ENCODE measurements around the gene TMEM126B.
A peak's percentile ranks its signal among the peaks of the same experiment; 100 is the strongest.
"Not testable (repeated sequence)": the region's sequence is repeated elsewhere in the genome, so short reads cannot be mapped to it uniquely, and the experiment has no call there.

TMEM126B gene

GRCh38 chr11:85627998-85628770 is at the start of gene TMEM126B:
Gene TMEM126B, plus strand, starts transcription at chr11:85628593. Its CDS starts 15 bp downstream, at chr11:85628608.
- DNase-seq, result peak; percentile 97 to 98

DNA sequence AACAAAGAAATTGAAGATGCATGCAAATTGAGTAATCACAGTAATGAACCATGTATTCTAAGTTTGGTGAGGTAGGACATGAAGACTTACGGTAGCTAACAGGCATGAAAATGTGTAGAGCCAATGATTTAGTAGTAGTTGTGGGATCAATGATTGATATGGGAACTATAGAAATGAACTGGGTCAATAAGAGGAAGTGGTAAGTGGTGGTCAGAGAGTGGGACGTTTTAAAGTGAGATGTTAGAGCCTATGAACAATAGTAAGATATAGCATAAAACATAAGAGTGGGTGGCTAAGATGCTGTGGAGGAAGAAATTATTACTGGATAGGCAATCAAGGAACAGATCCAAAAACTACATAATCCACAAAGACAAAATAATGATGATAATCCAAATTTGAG is 46.3 kb upstream of the TMEM126B start:
- no peak for DNase-seq

DNA sequence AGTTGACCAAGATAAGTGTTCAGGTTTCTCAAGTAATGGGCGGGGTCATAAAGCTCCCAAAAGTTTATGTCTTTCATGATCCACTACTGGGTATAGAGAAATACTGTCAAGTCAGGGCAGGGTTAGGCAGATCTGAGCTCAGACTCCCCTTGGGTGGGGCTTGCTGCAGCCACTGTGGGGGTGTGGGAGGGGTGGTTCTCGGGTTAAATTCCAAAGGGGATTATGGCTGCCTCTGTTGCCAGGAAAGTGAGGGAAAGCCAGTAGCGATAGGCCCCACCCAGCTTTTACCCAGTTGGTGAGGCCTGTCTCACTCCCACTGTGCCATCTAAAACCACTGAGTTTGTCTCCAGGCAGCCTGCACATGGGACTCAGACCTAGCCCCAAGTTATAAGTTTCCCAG is 39.0 kb upstream of the TMEM126B start:
- DNase-seq, result no peak

GRCh38 chr11:85590848-85591483 is 37.4 kb upstream of the TMEM126B start:
- no peak for DNase-seq

DNA sequence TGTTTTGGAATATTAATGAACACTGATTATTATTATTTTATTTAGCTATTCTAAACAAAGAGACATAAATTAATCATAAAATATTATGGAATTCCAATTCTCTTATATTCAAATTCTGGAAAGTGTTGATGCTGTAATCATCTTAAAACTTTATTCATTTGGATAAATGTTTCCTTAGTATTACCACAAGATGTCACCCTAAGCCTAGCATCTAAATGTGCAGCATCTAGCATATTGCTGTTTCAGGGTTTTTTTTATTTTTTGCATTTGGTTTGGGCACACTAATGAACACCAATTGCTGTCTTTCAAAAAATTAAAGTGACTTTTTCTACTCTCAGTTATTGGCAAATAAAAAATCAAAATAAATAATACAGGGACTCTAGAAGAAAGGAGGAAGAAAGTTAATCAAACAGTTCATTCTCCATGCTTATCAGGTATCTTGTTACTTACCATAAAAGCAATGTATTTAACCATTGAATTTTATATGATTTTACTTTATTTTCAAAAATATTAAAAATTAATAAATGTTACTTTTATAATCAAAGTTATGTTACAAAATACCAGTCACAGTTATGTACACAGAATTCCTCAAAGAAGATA is 33.0 kb upstream of the TMEM126B start:
- DNase-seq, result no peak

DNA sequence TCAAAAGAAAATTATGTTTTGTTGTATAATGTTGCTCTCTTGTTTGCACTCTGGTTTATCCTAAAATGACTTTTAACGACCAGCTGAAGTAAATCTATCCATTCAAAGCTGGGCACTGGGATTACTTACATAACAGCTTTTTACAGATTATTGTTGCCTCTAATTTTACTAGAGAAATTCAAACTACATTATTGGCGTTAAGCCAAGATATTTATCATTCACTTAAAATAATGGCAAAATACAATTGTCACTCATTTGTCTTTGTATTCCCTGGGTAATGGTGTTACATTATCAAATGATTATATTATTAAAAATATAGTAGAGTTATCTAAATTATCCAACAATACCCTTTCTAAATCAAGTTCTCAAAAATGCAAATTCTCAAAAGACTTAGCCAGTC is 31.5 kb upstream of the TMEM126B start:
- no peak for DNase-seq

GRCh38 chr11:85599083-85599482 is 29.3 kb upstream of the TMEM126B start:
- no peak for DNase-seq

DNA sequence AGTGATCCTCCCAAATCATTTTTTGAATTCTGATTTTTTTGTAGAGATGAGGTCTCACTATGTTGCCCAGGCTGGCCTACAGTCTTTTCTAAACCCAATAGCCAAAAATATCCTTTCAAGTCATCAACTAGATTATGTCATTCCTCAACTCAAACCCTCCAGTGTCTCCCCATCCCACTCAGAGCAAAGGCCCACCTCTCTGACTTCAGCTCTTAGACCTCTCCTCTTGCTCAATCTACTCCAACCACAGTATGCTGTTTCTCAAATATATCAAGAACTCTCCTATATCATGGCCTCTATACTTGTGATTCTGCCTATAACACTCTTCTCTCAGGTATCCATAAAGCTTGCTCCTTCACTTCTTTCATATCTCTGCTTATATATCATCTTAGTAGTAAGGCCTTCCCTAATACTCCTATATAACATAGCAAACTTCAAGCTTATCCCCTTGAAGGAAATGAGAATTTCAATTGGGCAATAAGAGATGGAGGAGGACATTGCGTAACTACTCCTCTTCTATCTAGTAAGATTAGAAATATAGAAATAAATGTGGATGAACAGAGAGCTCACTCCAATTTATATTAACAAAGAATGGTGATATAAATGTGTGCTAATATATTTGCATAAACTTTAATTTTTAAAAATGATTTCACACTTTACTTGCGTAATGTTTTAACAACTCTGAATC is 25.7 kb upstream of the TMEM126B start:
- no peak for DNase-seq

DNA sequence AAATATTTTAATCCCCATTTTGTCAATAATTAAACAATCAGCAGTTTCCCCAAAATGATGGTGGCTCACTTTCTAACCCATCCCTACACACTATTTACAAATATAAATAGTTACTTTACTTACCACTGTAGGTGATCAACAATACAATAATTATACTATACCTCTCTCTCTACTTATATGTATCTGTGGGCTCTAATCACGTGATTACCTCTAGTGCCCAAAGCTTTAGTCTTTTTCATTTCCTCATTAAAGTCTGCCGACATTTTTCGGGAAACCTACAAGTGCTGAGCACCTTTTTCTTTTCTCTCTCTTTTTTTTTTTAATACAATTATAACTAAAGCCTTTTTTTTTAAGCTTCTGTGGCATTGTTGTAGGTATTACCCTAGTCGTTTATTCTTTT is 25.2 kb upstream of the TMEM126B start:
- no peak for DNase-seq

GRCh38 chr11:85606237-85606636 is 22.2 kb upstream of the TMEM126B start:
- DNase-seq, result not testable (repeated sequence)

GRCh38 chr11:85608621-85609020 is 19.8 kb upstream of the TMEM126B start:
- not testable (repeated sequence) for DNase-seq

DNA sequence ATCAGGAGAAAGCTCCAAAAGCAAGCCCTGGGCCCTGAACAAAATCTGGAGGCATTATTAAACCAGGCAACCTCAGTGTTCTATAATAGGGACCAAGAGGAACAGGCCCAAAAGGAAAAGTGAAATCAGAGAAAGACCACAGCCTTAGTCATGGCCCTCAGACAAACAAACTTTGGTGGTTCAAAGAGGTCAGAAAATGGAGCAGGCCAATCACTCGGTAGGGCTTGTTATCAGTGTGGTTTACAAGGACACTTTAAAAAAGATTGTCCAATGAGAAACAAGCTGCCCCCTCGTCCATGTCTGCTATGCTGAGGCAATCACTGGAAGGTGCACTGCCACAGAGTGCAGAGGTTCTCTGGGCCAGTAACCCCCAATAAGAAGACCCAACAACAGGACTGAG is 19.1 kb upstream of the TMEM126B start:
- not testable (repeated sequence) for DNase-seq

- not testable (repeated sequence) for DNase-seq
Observed at GRCh38 chr11:85611643-85612042, 16.8 kb upstream of the TMEM126B start.

- DNase-seq, result peak; percentile 5 to 15
Observed at GRCh38 chr11:85619499-85619898, 8.9 kb upstream of the TMEM126B start.

- DNase-seq, result no peak
Observed at GRCh38 chr11:85620256-85620655, 8.1 kb upstream of the TMEM126B start.

- DNase-seq, result peak; percentile 9 to 11
Observed at GRCh38 chr11:85626496-85626895, 1.9 kb upstream of the TMEM126B start.

DNA sequence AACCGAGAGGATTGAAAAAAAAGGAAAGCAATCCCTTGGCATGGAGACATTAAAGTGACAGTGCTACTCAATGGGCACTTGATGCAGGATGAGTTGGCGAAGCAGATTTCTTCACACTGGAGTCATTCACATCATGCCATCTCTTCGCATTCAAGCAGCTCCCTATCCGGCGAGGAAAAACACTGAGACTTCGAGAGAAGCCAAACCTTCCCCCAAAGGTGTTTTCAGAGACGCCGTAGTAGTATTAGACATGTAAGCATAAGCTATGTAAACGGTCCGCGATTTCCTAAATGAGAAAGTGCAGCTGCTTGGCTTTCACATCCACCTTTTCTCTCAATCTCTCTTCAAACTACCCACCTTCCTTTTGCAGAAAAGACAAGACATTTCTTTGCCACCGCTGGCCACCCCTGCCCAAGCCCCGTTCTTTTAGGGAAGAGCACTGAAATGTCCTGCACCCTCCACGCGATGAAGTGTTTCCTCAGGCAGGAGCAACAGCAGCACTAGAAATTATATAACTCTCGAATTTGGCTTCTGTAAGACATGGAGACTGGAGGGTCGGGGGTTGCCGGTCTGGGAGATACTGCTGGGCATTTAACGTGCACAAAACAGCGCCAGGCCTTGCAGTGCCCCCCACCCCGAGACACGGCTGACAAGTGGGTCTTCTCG is 928 bp upstream of the TMEM126B start, which contains the start of gene DLG2:
TSS of gene DLG2 (minus strand) at position 13 of the 666 bp plus-strand sequence.
- peak; percentile 12 to 16 for DNase-seq

DNA sequence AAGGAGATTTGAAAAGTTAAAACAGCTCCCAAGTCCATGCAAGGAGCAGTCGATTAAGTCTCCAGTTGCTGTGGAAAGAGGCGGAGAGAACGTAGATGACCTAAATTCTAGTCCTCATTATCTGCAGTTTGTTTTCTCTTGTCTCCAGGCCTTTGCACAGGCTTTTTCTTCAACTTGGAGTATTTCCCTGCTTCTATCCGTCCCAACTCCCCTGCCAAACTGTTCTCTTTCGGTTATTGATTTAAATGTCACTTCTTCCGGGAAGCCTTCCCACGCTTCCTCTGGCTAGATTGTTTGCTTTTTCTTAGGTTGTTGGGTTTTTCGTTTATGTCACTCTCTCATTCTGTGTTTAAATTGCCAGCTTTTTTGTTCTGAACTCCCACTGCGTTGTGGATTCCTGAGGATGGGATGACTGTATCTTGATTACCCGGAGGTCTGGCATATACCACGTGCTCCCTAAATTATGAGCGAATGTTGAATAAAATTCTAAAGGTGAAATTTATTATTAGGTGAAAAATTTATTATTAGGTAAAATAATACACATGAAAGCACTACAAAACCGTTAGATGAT is 463 bp downstream of the TMEM126B start:
- peak; percentile 22 to 44 for DNase-seq

GRCh38 chr11:85634747-85635146 is 6.4 kb downstream of the TMEM126B start:
- DNase-seq, result no peak

GRCh38 chr11:85643191-85643614 is 14.8 kb downstream of the TMEM126B start:
- DNase-seq, result no peak

DNA sequence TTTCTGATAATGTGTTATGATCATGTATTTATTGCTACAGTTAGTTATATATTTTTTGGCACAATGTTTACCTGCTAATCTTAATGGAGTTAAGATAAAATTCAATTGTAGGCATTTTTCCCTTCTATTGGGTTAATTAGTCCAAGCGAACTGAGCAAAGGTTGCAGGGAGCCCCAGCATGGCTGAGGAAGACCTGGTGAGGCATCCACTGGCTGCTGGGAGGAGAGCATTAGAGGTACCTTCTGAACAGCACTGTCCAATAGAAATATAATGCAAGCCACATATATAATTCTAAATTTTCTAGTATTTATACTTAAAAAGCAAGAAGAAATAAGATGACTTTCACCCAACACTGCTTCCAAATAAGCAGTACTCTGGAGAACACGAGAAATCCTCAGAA is 18.7 kb downstream of the TMEM126B start:
- no peak for DNase-seq

GRCh38 chr11:85647604-85648299 is 19.4 kb downstream of the TMEM126B start, which contains the start of gene TMEM126A:
Gene TMEM126A, plus strand, starts transcription at chr11:85647967. Its CDS starts 2,289 bp downstream, at chr11:85650256.
- DNase-seq, result peak; percentile 94
